ENCODE results near the gene IL31. TPM values are rescaled to one million over a fixed set of nuclear protein-coding genes. Genes with fewer than 3 reads are reported as not detected.
A peak's percentile ranks its signal among the peaks of the same experiment; 100 is the strongest.
"Not testable (repeated sequence)": the region's sequence is repeated elsewhere in the genome, so short reads cannot be mapped to it uniquely, and the experiment has no call there.

Gene IL31
- total and polyA plus RNA-seq, 2 donors (not counting 3 experiments of a cell fraction or from before 2014, with no cell fraction given): not detected

- CTCF ChIA-PET: interaction anchor here (1.0 to 1.4 kb wide), 3 partner anchors 8 to 43 kb away, joined by 3 to 4 read pairs (median 3); no protein-coding TSS in a partner anchor
- intact Hi-C loops (cut with micrococcal nuclease): no loop called here
Measured at GRCh38 chr12:122182887-122183587, 9.0 kb upstream of the IL31 start, which contains the start of gene LRRC43. LRRC43 (plus strand) TSS chr12:122183123; CDS start chr12:122183145, 22 bp downstream.

GRCh38 chr12:122176473-122176872, 2.5 kb upstream of the IL31 start:
- H3K79me2 ChIP-seq (ENCODE audit: control insufficient read depth, insufficient read depth, low read length); H2AFZ ChIP-seq (ENCODE audit: low read depth, low read length); dilution Hi-C loops (cut with MboI; ENCODE audit: extremely low pct_ligation_motif_present, low sequenced_read_pairs); H4K20me1 ChIP-seq (replicated peaks; ENCODE audit: control insufficient read depth, extremely low read depth, insufficient read depth, low read length); FAIRE-seq; H3K36me3 ChIP-seq (ENCODE audit: control insufficient read depth in 2 of 2, extremely low read depth in 1 of 2, insufficient read depth in 2 of 2, low read length in 2 of 2); H3K9me3 ChIP-seq (replicated peaks; ENCODE audit: control insufficient read depth, insufficient read depth, low read length); H3K4me3 ChIP-seq (replicated peaks in 1 of 3; ENCODE audit: insufficient read depth in 1 of 3, low read depth in 1 of 3, low read length in 3 of 3); H3K4me1 ChIP-seq (ENCODE audit: control insufficient read depth, extremely low read depth, insufficient read depth, low read length); H3K9me1 ChIP-seq (replicated peaks; ENCODE audit: control insufficient read depth, extremely low read depth, insufficient read depth, low read length); BruUV-seq (replicated peaks); H3K4me2 ChIP-seq (ENCODE audit: insufficient read depth, low read length); POLR2A ChIA-PET; H3K27me3 ChIP-seq (ENCODE audit: control insufficient read depth in 2 of 2, insufficient read depth in 2 of 2, low read length in 2 of 2); H3K9ac ChIP-seq (replicated peaks; ENCODE audit: extremely low read depth, insufficient read depth, low read length); H3K27ac ChIP-seq (ENCODE audit: insufficient read depth, low read depth, low read length); DNase-seq (ENCODE audit: low read depth, low spot score); intact Hi-C loops (cut with micrococcal nuclease): not testable (repeated sequence)
- CTCF ChIA-PET: interaction anchor here (0.6 to 1.2 kb wide), 2 partner anchors 14 to 54 kb away, joined by 3 read pairs; no protein-coding TSS in a partner anchor

More at GRCh38 chr12:122182887-122183587, 9.0 kb upstream of the IL31 start, which contains the start of gene LRRC43:
- H3K36me3 ChIP-seq (ENCODE audit: control insufficient read depth in 2 of 2, extremely low read depth in 1 of 2, insufficient read depth in 2 of 2, low read length in 2 of 2): no peaks in the 10 kb centered on the region
- H3K4me2 ChIP-seq (ENCODE audit: insufficient read depth, low read length): peak within 1 kb of the TSS; percentile 20
- FAIRE-seq (no peak), DNase-seq (ENCODE audit: low read depth, low spot score) (peak; percentile 36)
- H3K4me1 ChIP-seq (ENCODE audit: control insufficient read depth, extremely low read depth, insufficient read depth, low read length): peaks cover 4% of the 10 kb centered on the region
- peak within 1 kb of the TSS; percentile 39 for H3K9ac ChIP-seq (replicated peaks; ENCODE audit: extremely low read depth, insufficient read depth, low read length)
- TF ChIP-seq GATA2 (IDR thresholded peaks at IDR 0.05; ENCODE audit: insufficient read depth, insufficient read length, low read depth, low read length) (no peak), POLR2AphosphoS5 (IDR thresholded peaks at IDR 0.05; ENCODE audit: insufficient read depth, low read depth, low read length) (no peak), POLR2A (IDR thresholded peaks at IDR 0.05; ENCODE audit: low read depth, low read length) (peak; percentile 39), MAX (IDR thresholded peaks at IDR 0.05; ENCODE audit: insufficient read depth, insufficient read length) (no peak), JUN (IDR thresholded peaks at IDR 0.05; ENCODE audit: borderline replicate concordance, insufficient read depth, insufficient read length, low read depth) (no peak), FOS (IDR thresholded peaks at IDR 0.05; ENCODE audit: borderline replicate concordance, insufficient read depth, low read length) (no peak), EZH2 (IDR thresholded peaks at IDR 0.05; ENCODE audit: borderline replicate concordance, low read depth, low read length, severe bottlenecking) (no peak)
- peak within 1 kb of the TSS in 2 of 3 experiments; percentile 26 to 39 for H3K4me3 ChIP-seq (replicated peaks in 1 of 3; ENCODE audit: insufficient read depth in 1 of 3, low read depth in 1 of 3, low read length in 3 of 3)
- BruUV-seq (replicated peaks): no TSS peak
- dilution Hi-C loops (cut with MboI; ENCODE audit: extremely low pct_ligation_motif_present, low sequenced_read_pairs): no loop called here
- no peaks in the 10 kb centered on the region for H4K20me1 ChIP-seq (replicated peaks; ENCODE audit: control insufficient read depth, extremely low read depth, insufficient read depth, low read length)
- no peaks in the 10 kb centered on the region for H3K27me3 ChIP-seq (ENCODE audit: control insufficient read depth in 2 of 2, insufficient read depth in 2 of 2, low read length in 2 of 2)
- no peaks in the 10 kb centered on the region for H3K79me2 ChIP-seq (ENCODE audit: control insufficient read depth, insufficient read depth, low read length)
- no peak within 1 kb of the TSS for H3K27ac ChIP-seq (ENCODE audit: insufficient read depth, low read depth, low read length)
- POLR2A ChIA-PET: no interaction called here
- H2AFZ ChIP-seq (ENCODE audit: low read depth, low read length): peak within 1 kb of the TSS; percentile 43
- H3K9me3 ChIP-seq (replicated peaks; ENCODE audit: control insufficient read depth, insufficient read depth, low read length): no peaks in the 10 kb centered on the region
- no peaks in the 10 kb centered on the region for H3K9me1 ChIP-seq (replicated peaks; ENCODE audit: control insufficient read depth, extremely low read depth, insufficient read depth, low read length)

All from endothelial cell of umbilical vein (primary cell).